ENCODE results near the gene RPP21. TPM values are rescaled to one million over a fixed set of nuclear protein-coding genes. Genes with fewer than 3 reads are reported as not detected.
A peak's percentile ranks its signal among the peaks of the same experiment; 100 is the strongest.

RPP21 gene
- total and polyA plus RNA-seq, 5 donors from 2014 or later, result 38.7 to 122 (median 93.6) TPM

DNA sequence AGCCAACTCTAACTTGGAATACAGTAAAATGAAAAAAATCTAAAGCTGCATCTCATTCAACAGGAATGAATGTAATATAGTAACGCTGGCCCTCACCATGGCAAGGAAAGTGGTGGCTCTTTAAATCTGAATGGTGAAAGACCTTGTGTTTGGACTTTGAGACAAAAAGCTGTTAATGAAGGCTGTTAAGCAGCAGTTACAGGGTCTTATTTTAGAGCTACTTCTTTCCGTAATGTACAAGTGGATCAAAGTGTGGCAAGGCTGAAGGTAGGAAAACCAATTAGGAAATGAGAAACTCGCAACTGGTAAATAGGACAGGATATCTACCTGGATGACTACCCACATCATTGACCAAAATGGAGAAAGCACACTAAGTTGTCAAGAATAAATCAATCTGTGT lies 29.8 kb upstream of the RPP21 start:
- Mint-ChIP-seq H3K4me1 (peaks cover 26 to 54% (median 50%) of the 10 kb centered on the region in 4 donors), H3K27ac (no peak overlapping the region), H3K27me3 (no peaks in the 10 kb centered on the region), H3K9me3 (peaks cover 0 to 2% (median 0%) of the 10 kb centered on the region in 7 donors), H3K36me3 (peaks cover 50% of the 10 kb centered on the region), H3K4me3 (no peak overlapping the region)
- H3K27ac ChIP-seq (ENCODE audit: insufficient read depth, low read length, poor library complexity, severe bottlenecking), result no peak overlapping the region
- ATAC-seq (ENCODE audit: low read depth in 2 of 2), result no peak
- no peaks in the 10 kb centered on the region for H3K9me3 ChIP-seq (ENCODE audit: control insufficient read depth in 2 of 2, low read length in 2 of 2)
- peaks cover 15% of the 10 kb centered on the region for H3K4me1 ChIP-seq (ENCODE audit: control insufficient read depth, insufficient read depth, low read length, poor library complexity, severe bottlenecking)
- no peak for DNase-seq
- H3K36me3 ChIP-seq (ENCODE audit: control insufficient read depth, insufficient read depth, low read length), result peaks cover 39% of the 10 kb centered on the region
- H3K4me3 ChIP-seq (ENCODE audit: low read depth, low read length), result no peak overlapping the region
- H3K27me3 ChIP-seq (ENCODE audit: control insufficient read depth, insufficient read depth, low read length), result no peaks in the 10 kb centered on the region

DNA sequence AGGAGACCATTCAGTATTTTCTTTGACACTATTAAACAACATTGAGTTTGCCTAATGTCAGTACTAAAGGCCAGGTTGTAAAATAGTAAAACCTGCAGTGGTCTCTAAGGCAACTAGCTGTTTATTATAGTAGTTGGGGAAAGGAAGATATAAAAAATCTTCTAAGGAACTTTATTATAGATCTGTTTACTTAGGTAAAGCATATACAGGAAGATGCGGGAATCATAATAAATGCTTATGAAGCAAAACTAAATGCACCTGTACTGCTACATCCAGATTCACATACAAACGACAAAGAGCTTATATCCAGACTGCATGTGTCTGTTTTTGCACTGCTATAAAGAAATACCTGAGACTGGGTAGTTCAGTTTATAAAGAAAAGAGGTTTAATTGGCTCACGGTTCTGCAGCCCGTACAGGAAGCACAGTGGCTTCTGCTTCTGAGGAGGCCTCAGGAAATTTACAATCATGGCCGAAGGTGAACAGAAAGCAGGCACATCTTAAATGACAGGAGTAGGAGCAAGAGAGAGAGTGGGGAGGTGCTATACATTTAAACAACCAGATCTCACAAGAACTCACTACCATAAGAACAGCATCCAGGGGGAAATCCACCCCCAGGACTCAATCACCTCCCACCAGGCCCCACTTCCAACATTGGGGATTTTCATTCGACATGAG lies 26.9 kb upstream of the RPP21 start:
- Histone ChIP-seq H3K27ac (ENCODE audit: insufficient read depth, low read length, poor library complexity, severe bottlenecking) (no peak overlapping the region), H3K36me3 (ENCODE audit: control insufficient read depth, insufficient read depth, low read length) (peaks cover 33% of the 10 kb centered on the region), H3K4me1 (ENCODE audit: control insufficient read depth, insufficient read depth, low read length, poor library complexity, severe bottlenecking) (peaks cover 35% of the 10 kb centered on the region), H3K9me3 (ENCODE audit: control insufficient read depth in 2 of 2, low read length in 2 of 2) (no peaks in the 10 kb centered on the region), H3K27me3 (ENCODE audit: control insufficient read depth, insufficient read depth, low read length) (no peaks in the 10 kb centered on the region), H3K4me3 (ENCODE audit: low read depth, low read length) (peak overlapping the region; percentile 23)
- Mint-ChIP-seq H3K27me3 (no peaks in the 10 kb centered on the region), H3K36me3 (peaks cover 43% of the 10 kb centered on the region), H3K4me1 (peaks cover 42 to 78% (median 63%) of the 10 kb centered on the region in 4 donors), H3K9me3 (peaks cover 0 to 2% (median 0%) of the 10 kb centered on the region in 7 donors), H3K27ac (peak overlapping the region; percentile 33 to 90 (median 61)), H3K4me3 (peak overlapping the region in 3 of 4 donors; percentile 30 to 77 (median 51))
- ATAC-seq (ENCODE audit: low read depth in 2 of 2) (no peak), DNase-seq (peak in 1 of 3 donors; percentile 17)

DNA sequence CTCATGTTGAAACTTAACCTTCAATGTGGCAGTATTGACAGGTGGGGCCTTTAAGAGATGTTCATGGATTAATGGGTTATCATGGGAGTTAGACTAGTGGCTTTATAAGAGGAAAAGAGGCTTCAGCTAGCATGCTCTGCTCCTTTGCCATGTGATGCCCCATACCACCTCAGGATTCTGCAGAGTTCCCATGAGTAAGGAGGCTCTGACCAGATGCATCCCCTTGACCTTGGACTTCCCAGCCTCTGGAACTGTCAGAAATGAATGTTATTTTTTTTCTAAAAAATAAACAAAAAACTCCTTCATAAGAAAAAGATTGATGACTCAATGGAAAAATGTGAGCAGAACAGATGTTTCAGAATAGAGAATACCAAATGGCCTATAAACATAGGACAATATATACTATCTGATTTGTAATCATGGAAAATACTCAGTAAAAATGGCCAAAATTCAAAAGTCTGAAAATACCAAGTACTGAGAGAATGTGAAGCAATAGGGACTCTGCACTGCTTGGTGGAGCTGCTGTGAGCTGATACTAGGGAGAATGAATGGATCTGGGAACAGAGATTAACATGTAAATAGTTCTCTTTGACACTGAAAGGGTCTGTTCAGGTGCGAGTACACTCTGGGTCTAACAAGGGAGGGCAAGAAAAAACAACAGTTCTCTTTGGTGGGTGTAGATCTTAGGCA lies 25.7 kb upstream of the RPP21 start:
- Histone ChIP-seq H3K27me3 (ENCODE audit: control insufficient read depth, insufficient read depth, low read length) (no peaks in the 10 kb centered on the region), H3K9me3 (ENCODE audit: control insufficient read depth in 2 of 2, low read length in 2 of 2) (no peaks in the 10 kb centered on the region), H3K27ac (ENCODE audit: insufficient read depth, low read length, poor library complexity, severe bottlenecking) (no peak overlapping the region), H3K4me1 (ENCODE audit: control insufficient read depth, insufficient read depth, low read length, poor library complexity, severe bottlenecking) (peaks cover 43% of the 10 kb centered on the region), H3K36me3 (ENCODE audit: control insufficient read depth, insufficient read depth, low read length) (peaks cover 22% of the 10 kb centered on the region), H3K4me3 (ENCODE audit: low read depth, low read length) (no peak overlapping the region)
- ATAC-seq (ENCODE audit: low read depth in 2 of 2) (no peak), DNase-seq (no peak)
- Mint-ChIP-seq H3K4me1 (peaks cover 42 to 80% (median 64%) of the 10 kb centered on the region in 4 donors), H3K27ac (peak overlapping the region in 1 of 3 donors; percentile 38), H3K9me3 (peaks cover 0 to 2% (median 0%) of the 10 kb centered on the region in 7 donors), H3K4me3 (peak overlapping the region in 2 of 4 donors; percentile 22 to 63), H3K27me3 (no peaks in the 10 kb centered on the region), H3K36me3 (peaks cover 30% of the 10 kb centered on the region)

DNA sequence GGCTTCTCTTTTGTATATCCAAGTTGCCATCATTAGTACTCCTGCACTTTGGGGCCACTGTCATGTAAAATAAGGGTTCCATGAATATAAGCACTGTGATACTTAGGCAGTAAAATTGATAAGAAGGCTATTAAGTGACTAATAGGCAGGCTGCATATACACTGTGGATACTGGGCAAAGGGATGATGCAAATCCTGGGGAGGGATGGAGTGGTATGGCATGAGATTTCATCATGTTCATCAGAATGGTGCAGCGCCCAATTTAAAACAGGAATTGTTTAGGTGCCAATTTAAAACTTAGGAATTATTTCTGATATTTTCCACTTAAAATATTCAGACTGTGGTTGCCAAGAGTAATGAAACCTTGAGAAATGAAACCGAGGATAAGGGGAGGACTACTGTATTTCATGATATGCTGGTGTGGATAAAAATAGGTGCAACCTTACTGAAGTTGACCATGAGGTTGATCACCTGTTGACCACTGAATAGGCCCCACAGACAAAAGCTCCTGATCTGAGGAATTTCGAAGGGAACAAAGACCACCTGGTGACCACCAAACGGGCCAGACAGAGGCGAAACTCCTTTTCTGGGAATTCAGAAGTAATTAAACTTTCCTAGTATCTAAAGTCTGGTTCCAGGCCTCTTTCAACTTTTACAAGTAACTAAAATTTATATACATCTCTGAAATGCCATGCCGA lies 23.1 kb upstream of the RPP21 start:
- H3K36me3 Mint-ChIP-seq, result peaks cover 12% of the 10 kb centered on the region
- peaks cover 44 to 83% (median 68%) of the 10 kb centered on the region in 4 donors for H3K4me1 Mint-ChIP-seq
- Histone ChIP-seq H3K4me3 (ENCODE audit: low read depth, low read length) (no peak overlapping the region), H3K27ac (ENCODE audit: insufficient read depth, low read length, poor library complexity, severe bottlenecking) (no peak overlapping the region), H3K9me3 (ENCODE audit: control insufficient read depth in 2 of 2, low read length in 2 of 2) (no peaks in the 10 kb centered on the region), H3K4me1 (ENCODE audit: control insufficient read depth, insufficient read depth, low read length, poor library complexity, severe bottlenecking) (peaks cover 64% of the 10 kb centered on the region), H3K36me3 (ENCODE audit: control insufficient read depth, insufficient read depth, low read length) (peaks cover 7% of the 10 kb centered on the region), H3K27me3 (ENCODE audit: control insufficient read depth, insufficient read depth, low read length) (no peaks in the 10 kb centered on the region)
- peaks cover 0 to 2% (median 0%) of the 10 kb centered on the region in 7 donors for H3K9me3 Mint-ChIP-seq
- ATAC-seq (ENCODE audit: low read depth in 2 of 2), result no peak
- H3K27ac Mint-ChIP-seq, result peak overlapping the region in 2 of 3 donors; percentile 17 to 74
- H3K4me3 Mint-ChIP-seq, result peak overlapping the region; percentile 16 to 79 (median 72)
- H3K27me3 Mint-ChIP-seq, result peaks cover 7% of the 10 kb centered on the region
- DNase-seq, result no peak

DNA sequence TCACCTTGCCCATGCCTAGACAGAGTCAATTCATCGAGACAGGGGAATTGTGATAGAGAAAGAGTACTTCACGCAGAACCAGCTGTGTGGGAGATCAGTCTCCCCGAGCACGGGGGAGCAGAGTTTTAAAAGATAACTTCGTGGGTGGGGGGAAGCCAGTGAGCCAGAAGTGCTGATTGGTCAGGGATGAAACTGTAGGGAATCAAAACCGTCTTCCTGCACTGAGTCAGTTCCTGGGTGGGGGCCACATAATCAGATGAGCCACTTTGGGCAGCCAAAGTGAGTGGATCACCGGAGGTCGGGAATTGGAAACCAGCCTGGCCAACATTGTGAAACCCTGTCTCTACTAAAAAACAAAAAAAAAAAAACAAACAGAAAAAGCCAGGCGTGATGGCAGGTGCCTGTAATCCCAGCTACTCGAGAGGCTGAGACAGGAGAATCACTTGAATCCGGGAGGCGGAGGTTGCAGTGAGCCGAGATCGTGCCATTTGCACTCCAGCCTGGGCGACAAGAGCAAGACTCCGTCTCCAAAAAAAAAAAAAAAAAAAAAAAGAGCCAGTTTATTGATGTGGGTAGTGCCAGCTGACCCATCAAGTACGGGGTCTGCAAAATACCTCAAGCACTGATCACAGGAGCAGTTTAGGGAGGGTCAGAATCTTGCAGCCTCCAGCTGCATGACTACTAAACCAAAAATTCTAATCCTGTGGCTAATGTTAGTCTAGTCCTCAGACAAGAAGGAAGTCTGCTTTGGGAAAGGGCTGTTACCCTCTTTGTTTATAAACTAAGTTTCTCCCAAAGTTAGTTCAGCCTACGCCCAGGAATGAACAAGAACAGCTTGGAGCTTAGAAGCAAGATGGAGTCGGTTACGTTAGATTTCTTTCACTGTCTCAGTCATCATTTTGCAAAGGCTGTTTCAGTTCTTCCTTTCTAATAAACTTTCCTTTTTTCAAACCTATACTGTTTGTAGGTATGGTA lies 22.1 kb upstream of the RPP21 start:
- DNase-seq, result no peak
- peaks cover 38 to 84% (median 67%) of the 10 kb centered on the region in 4 donors for H3K4me1 Mint-ChIP-seq
- H3K36me3 ChIP-seq (ENCODE audit: control insufficient read depth, insufficient read depth, low read length), result peaks cover 7% of the 10 kb centered on the region
- H3K9me3 Mint-ChIP-seq, result no peaks in the 10 kb centered on the region
- peaks cover 11% of the 10 kb centered on the region for H3K36me3 Mint-ChIP-seq
- H3K9me3 ChIP-seq (ENCODE audit: control insufficient read depth in 2 of 2, low read length in 2 of 2), result no peaks in the 10 kb centered on the region
- H3K27ac ChIP-seq (ENCODE audit: insufficient read depth, low read length, poor library complexity, severe bottlenecking), result peak overlapping the region; percentile 31
- peak overlapping the region; percentile 26 for H3K4me3 ChIP-seq (ENCODE audit: low read depth, low read length)
- no peaks in the 10 kb centered on the region for H3K27me3 ChIP-seq (ENCODE audit: control insufficient read depth, insufficient read depth, low read length)
- ATAC-seq (ENCODE audit: low read depth in 2 of 2), result no peak
- H3K27me3 Mint-ChIP-seq, result peaks cover 7% of the 10 kb centered on the region
- peak overlapping the region; percentile 67 to 91 (median 76) for H3K4me3 Mint-ChIP-seq
- peak overlapping the region; percentile 53 to 74 (median 71) for H3K27ac Mint-ChIP-seq
- H3K4me1 ChIP-seq (ENCODE audit: control insufficient read depth, insufficient read depth, low read length, poor library complexity, severe bottlenecking), result peaks cover 57% of the 10 kb centered on the region

DNA sequence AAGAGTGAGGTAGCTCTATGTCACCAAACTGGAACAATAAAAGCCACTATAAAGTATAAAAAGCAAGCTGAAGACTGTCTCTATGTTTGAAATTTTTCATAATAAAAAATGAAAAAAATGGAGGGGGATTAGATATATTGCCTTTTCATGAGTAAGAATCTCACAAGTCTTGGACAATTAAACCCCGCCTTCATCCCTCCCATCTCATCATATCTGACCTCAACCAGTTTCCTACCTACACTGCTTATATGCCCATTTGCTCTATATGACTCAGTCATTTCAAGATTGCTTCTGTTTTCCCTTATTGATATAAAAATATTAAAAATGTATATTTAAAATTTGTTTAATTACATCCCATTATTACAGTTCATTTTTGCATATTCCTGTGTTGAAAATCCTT lies 21.1 kb upstream of the RPP21 start:
- Mint-ChIP-seq H3K27me3 (peaks cover 7% of the 10 kb centered on the region), H3K4me3 (peak overlapping the region in 3 of 4 donors; percentile 91 to 98 (median 96)), H3K4me1 (peaks cover 32 to 84% (median 65%) of the 10 kb centered on the region in 4 donors), H3K9me3 (no peaks in the 10 kb centered on the region), H3K27ac (peak overlapping the region in 2 of 3 donors; percentile 23 to 100), H3K36me3 (peaks cover 12% of the 10 kb centered on the region)
- Histone ChIP-seq H3K9me3 (ENCODE audit: control insufficient read depth in 2 of 2, low read length in 2 of 2) (no peaks in the 10 kb centered on the region), H3K4me3 (ENCODE audit: low read depth, low read length) (peak overlapping the region; percentile 31), H3K36me3 (ENCODE audit: control insufficient read depth, insufficient read depth, low read length) (peaks cover 7% of the 10 kb centered on the region), H3K4me1 (ENCODE audit: control insufficient read depth, insufficient read depth, low read length, poor library complexity, severe bottlenecking) (peaks cover 49% of the 10 kb centered on the region), H3K27me3 (ENCODE audit: control insufficient read depth, insufficient read depth, low read length) (no peaks in the 10 kb centered on the region), H3K27ac (ENCODE audit: insufficient read depth, low read length, poor library complexity, severe bottlenecking) (peak overlapping the region; percentile 31)
- ATAC-seq (ENCODE audit: low read depth in 2 of 2) (no peak), DNase-seq (no peak)

All from CD4-positive, CD25-positive, alpha-beta regulatory T cell (primary cell).